Nephron (organoid): ENCODE measurements around the gene UBAC1.
"Not testable (repeated sequence)": the region's sequence is repeated elsewhere in the genome, so short reads cannot be mapped to it uniquely, and the experiment has no call there.

Experiments used
- H3K27ac Mint-ChIP-seq, 3 experiments: 2 replicates each; pipeline ENCODE4 v1.8.0; 2020; ENCODE audit warnings: mixed read lengths in 3 of 3, mild to moderate bottlenecking in 2 of 3, moderate library complexity in 1 of 3
- H3K27me3 Mint-ChIP-seq: 2 replicates; pipeline ENCODE4 v1.8.0; 2021; ENCODE audit warnings: low read depth, mild to moderate bottlenecking, moderate library complexity, mixed read lengths
- H3K36me3 Mint-ChIP-seq: 2 replicates; pipeline ENCODE4 v1.8.0; 2020; ENCODE audit warnings: low read depth, mixed read lengths
- H3K4me1 Mint-ChIP-seq: 2 replicates; pipeline ENCODE4 v1.8.0; 2020; ENCODE audit warnings: mixed read lengths
- H3K4me3 Mint-ChIP-seq, 3 experiments: 2 replicates each; pipeline ENCODE4 v1.8.0; 2020; ENCODE audit warnings: mild to moderate bottlenecking in 3 of 3, mixed read lengths in 3 of 3, moderate library complexity in 2 of 3
- H3K9me3 Mint-ChIP-seq: 2 replicates; pipeline ENCODE4 v1.8.0; 2020; ENCODE audit warnings: mixed read lengths
- CTCF ChIP-seq, 3 experiments: fragments of 200-600 bp; sonication (generic); IDR thresholded peaks; one replicate each; pipeline ENCODE4 v1.5.0; 2021; ENCODE audit warnings: antibody characterized with exemption in 3 of 3; ENCODE audit not compliant: unreplicated experiment in 3 of 3

Gene UBAC1

GRCh38 chr9:135914921-135915320 lies 46.3 kb downstream of the UBAC1 start:
- Mint-ChIP-seq H3K4me1 (peaks cover 4% of the 10 kb centered on the region), H3K36me3 (peaks cover 91% of the 10 kb centered on the region), H3K27ac (no peak overlapping the region), H3K9me3 (peaks cover 67% of the 10 kb centered on the region), H3K27me3 (no peaks in the 10 kb centered on the region), H3K4me3 (no peak overlapping the region)
- TF ChIP-seq CTCF (IDR thresholded peaks at IDR 0.05; ENCODE audit: unreplicated experiment in 3 of 3) = no peak

DNA sequence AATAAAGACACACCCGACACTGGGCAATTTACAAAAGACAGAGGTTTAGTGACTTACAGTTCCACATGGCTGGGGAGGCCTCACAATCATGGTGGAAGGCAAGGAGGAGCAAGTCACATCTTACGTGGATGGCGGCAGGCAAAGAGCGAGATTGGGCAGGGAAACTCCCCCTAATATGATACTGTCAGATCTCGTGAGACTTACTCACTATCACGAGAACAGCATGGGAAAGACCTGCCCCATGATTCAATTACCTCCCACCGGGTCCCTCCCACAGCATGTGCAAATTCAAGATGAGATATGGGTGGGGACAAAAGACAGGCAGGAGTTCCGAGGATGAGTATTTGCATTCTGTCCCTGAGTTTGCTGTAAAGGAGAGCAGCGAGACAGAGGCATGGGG lies 49.9 kb downstream of the UBAC1 start:
- H3K4me3 Mint-ChIP-seq, H3K27ac Mint-ChIP-seq, H3K27me3 Mint-ChIP-seq: not testable (repeated sequence)
- peaks cover 76% of the 10 kb centered on the region for H3K36me3 Mint-ChIP-seq
- H3K4me1 Mint-ChIP-seq = peaks cover 18% of the 10 kb centered on the region
- H3K9me3 Mint-ChIP-seq = peaks cover 58% of the 10 kb centered on the region

GRCh38 chr9:135910757-135911156 lies 50.4 kb downstream of the UBAC1 start:
- no peak overlapping the region for H3K27ac Mint-ChIP-seq
- no peaks in the 10 kb centered on the region for H3K27me3 Mint-ChIP-seq
- H3K9me3 Mint-ChIP-seq = peaks cover 55% of the 10 kb centered on the region
- peak overlapping the region; percentile 75 to 84 (median 79) for H3K4me3 Mint-ChIP-seq
- TF ChIP-seq CTCF (IDR thresholded peaks at IDR 0.05; ENCODE audit: unreplicated experiment in 3 of 3) = no peak
- H3K4me1 Mint-ChIP-seq = peaks cover 23% of the 10 kb centered on the region
- peaks cover 74% of the 10 kb centered on the region for H3K36me3 Mint-ChIP-seq

- Mint-ChIP-seq H3K4me1 (peaks cover 28% of the 10 kb centered on the region), H3K36me3 (peaks cover 74% of the 10 kb centered on the region), H3K27ac (no peak overlapping the region), H3K27me3 (no peaks in the 10 kb centered on the region), H3K9me3 (peaks cover 49% of the 10 kb centered on the region), H3K4me3 (peak overlapping the region; percentile 75 to 84 (median 79))
- no peak for TF ChIP-seq CTCF (IDR thresholded peaks at IDR 0.05; ENCODE audit: unreplicated experiment in 3 of 3)
Observed at GRCh38 chr9:135910216-135910615, 51.0 kb downstream of the UBAC1 start.

- peaks cover 33% of the 10 kb centered on the region for H3K4me1 Mint-ChIP-seq
- peak overlapping the region in 2 of 3 experiments; percentile 44 to 54 for H3K27ac Mint-ChIP-seq
- TF ChIP-seq CTCF (IDR thresholded peaks at IDR 0.05; ENCODE audit: unreplicated experiment in 3 of 3) = no peak
- H3K9me3 Mint-ChIP-seq = peaks cover 41% of the 10 kb centered on the region
- H3K27me3 Mint-ChIP-seq = no peaks in the 10 kb centered on the region
- peak overlapping the region; percentile 75 to 84 (median 79) for H3K4me3 Mint-ChIP-seq
- H3K36me3 Mint-ChIP-seq = peaks cover 74% of the 10 kb centered on the region
Observed at GRCh38 chr9:135909371-135909770, 51.8 kb downstream of the UBAC1 start.

GRCh38 chr9:135908754-135909204 lies 52.4 kb downstream of the UBAC1 start:
- Mint-ChIP-seq H3K27ac (peak overlapping the region; percentile 17 to 54 (median 44)), H3K27me3 (no peaks in the 10 kb centered on the region), H3K4me1 (peaks cover 34% of the 10 kb centered on the region), H3K36me3 (peaks cover 71% of the 10 kb centered on the region), H3K9me3 (peaks cover 38% of the 10 kb centered on the region), H3K4me3 (peak overlapping the region; percentile 75 to 84 (median 79))
- TF ChIP-seq CTCF (IDR thresholded peaks at IDR 0.05; ENCODE audit: unreplicated experiment in 3 of 3) = no peak
